HG03097 (cell line): ENCODE measurements around the gene FOXE1.

ENCODE experiments used
- ATAC-seq: cut with Tn5 transposase; IDR thresholded peaks from one replicate; pipeline ENCODE4 v1.9.1; 2021; ENCODE audit not compliant: unreplicated experiment, low FRiP score

FOXE1 gene

GRCh38 chr9:97847474-97848214 is 5.4 kb upstream of the FOXE1 start:
- ATAC-seq = no peak

- no peak for ATAC-seq
Measured at GRCh38 chr9:97848215-97848479, 4.9 kb upstream of the FOXE1 start.

GRCh38 chr9:97848480-97849237 is 4.4 kb upstream of the FOXE1 start:
- no peak for ATAC-seq

GRCh38 chr9:97849980-97850379 is 3.0 kb upstream of the FOXE1 start:
- ATAC-seq = no peak

- no peak for ATAC-seq
Measured at GRCh38 chr9:97850746-97851445, 2.1 kb upstream of the FOXE1 start.

- ATAC-seq = no peak
Measured at GRCh38 chr9:97851446-97851883, 1.6 kb upstream of the FOXE1 start.

- ATAC-seq = no peak
Measured at GRCh38 chr9:97852001-97852398, 1.0 kb upstream of the FOXE1 start.

- ATAC-seq = no peak
Measured at GRCh38 chr9:97852399-97853055, 499 bp upstream of the FOXE1 start.

- ATAC-seq = no peak
Measured at GRCh38 chr9:97853844-97854695, 1.0 kb downstream of the FOXE1 start.

GRCh38 chr9:97854696-97855485 is 1.9 kb downstream of the FOXE1 start:
- no peak for ATAC-seq

GRCh38 chr9:97855486-97855875 is 2.5 kb downstream of the FOXE1 start:
- no peak for ATAC-seq

- ATAC-seq = no peak
Measured at GRCh38 chr9:97855899-97856298, 2.9 kb downstream of the FOXE1 start.

GRCh38 chr9:97856857-97857605 is 4.0 kb downstream of the FOXE1 start:
- no peak for ATAC-seq

GRCh38 chr9:97857606-97858392 is 4.8 kb downstream of the FOXE1 start:
- no peak for ATAC-seq

GRCh38 chr9:97858393-97858713 is 5.3 kb downstream of the FOXE1 start:
- ATAC-seq = no peak

GRCh38 chr9:97858826-97859225 is 5.8 kb downstream of the FOXE1 start:
- ATAC-seq = no peak

GRCh38 chr9:97859346-97859745 is 6.3 kb downstream of the FOXE1 start:
- ATAC-seq = no peak

GRCh38 chr9:97860451-97861147 is 7.6 kb downstream of the FOXE1 start:
- ATAC-seq = no peak
